GM23338 (cell line): ENCODE measurements around the gene TRAM2. TPM values are rescaled to one million over a fixed set of nuclear protein-coding genes. Genes with fewer than 3 reads are reported as not detected.

ENCODE experiments used
- ATAC-seq: fragments of 200-7000 bp; cut with Tn5 transposase; 3 replicates; pipeline ENCODE4 v1.9.1; 2020
- DNase-seq: peaks from one replicate; pipeline ENCODE4 v3.0.0-alpha.2; 2015; ENCODE audit warnings: low spot score
- H2AFZ ChIP-seq: fragments of 200-600 bp; sonication (generic); 2 replicates; pipeline ENCODE4 v1.8.0; 2016; ENCODE audit warnings: antibody characterized with exemption, mild to moderate bottlenecking, moderate library complexity
- H3F3A ChIP-seq: fragments of 200-600 bp; sonication (generic); replicated peaks from 2 replicates; pipeline ENCODE4 v1.8.0; 2017; ENCODE audit warnings: antibody characterized with exemption, mixed run types, low read depth
- H3K27ac ChIP-seq: fragments of 200-600 bp; sonication (generic); 2 replicates; pipeline ENCODE4 v1.6.1; 2016; ENCODE audit warnings: low read depth
- H3K27me3 ChIP-seq: fragments of 200-600 bp; sonication (generic); 2 replicates; pipeline ENCODE4 v1.8.0; 2016; ENCODE audit warnings: mild to moderate bottlenecking, mixed run types, moderate library complexity; ENCODE audit not compliant: insufficient read depth
- H3K36me3 ChIP-seq: fragments of 200-600 bp; sonication (generic); 2 replicates; pipeline ENCODE4 v1.8.0; 2016; ENCODE audit warnings: mild to moderate bottlenecking; ENCODE audit not compliant: insufficient read depth
- H3K4me1 ChIP-seq: fragments of 200-600 bp; sonication (generic); 2 replicates; pipeline ENCODE4 v1.8.0; 2016; ENCODE audit warnings: mild to moderate bottlenecking, moderate library complexity; ENCODE audit not compliant: insufficient read depth
- H3K4me2 ChIP-seq: fragments of 200-600 bp; sonication (generic); 2 replicates; pipeline ENCODE4 v1.7.1; 2017; ENCODE audit warnings: mixed run types
- H3K4me3 ChIP-seq: fragments of 200-600 bp; sonication (generic); 2 replicates; pipeline ENCODE4 v1.6.1; 2016; ENCODE audit warnings: mixed run types
- H3K79me2 ChIP-seq: fragments of 200-600 bp; sonication (generic); replicated peaks from 2 replicates; pipeline ENCODE4 v1.8.0; 2017; ENCODE audit warnings: mild to moderate bottlenecking; ENCODE audit not compliant: insufficient read depth
- H3K9me2 ChIP-seq: fragments of 200-600 bp; sonication (generic); 2 replicates; pipeline ENCODE4 v1.8.0; 2017; ENCODE audit not compliant: insufficient read depth
- H4K20me1 ChIP-seq: fragments of 200-600 bp; sonication (generic); replicated peaks from 2 replicates; pipeline ENCODE4 v1.8.0; 2017; ENCODE audit warnings: mild to moderate bottlenecking; ENCODE audit not compliant: insufficient read depth
- H3K27ac Mint-ChIP-seq: 2 replicates; pipeline ENCODE4 v1.8.0; 2020; ENCODE audit warnings: inconsistent platforms, mild to moderate bottlenecking, moderate library complexity, mixed read lengths
- H3K27me3 Mint-ChIP-seq: 3 replicates; pipeline ENCODE4 v1.8.0; 2022; ENCODE audit warnings: low read depth, mild to moderate bottlenecking, moderate library complexity, mixed read lengths, inconsistent platforms; ENCODE audit not compliant: insufficient read depth, poor library complexity
- H3K36me3 Mint-ChIP-seq: 3 replicates; pipeline ENCODE4 v1.8.0; 2021; ENCODE audit warnings: low read depth, mild to moderate bottlenecking, inconsistent platforms, moderate library complexity, mixed read lengths
- H3K4me1 Mint-ChIP-seq: 3 replicates; pipeline ENCODE4 v1.8.0; 2020; ENCODE audit warnings: mild to moderate bottlenecking, inconsistent platforms, mixed read lengths
- H3K4me3 Mint-ChIP-seq: 3 replicates; pipeline ENCODE4 v1.8.0; 2021; ENCODE audit warnings: moderate library complexity, mild to moderate bottlenecking, inconsistent platforms, mixed read lengths
- H3K9me3 Mint-ChIP-seq: 3 replicates; pipeline ENCODE4 v1.8.0; 2020; ENCODE audit warnings: moderate library complexity, mild to moderate bottlenecking, inconsistent platforms, mixed read lengths
- CREB1 ChIP-seq: fragments of 250-450 bp; sonication (Bioruptor Pico); IDR thresholded peaks from 2 replicates; pipeline ENCODE4 v1.5.0; 2020; ENCODE audit warnings: low read depth, mild to moderate bottlenecking, moderate library complexity
- EZH2phosphoT487 ChIP-seq: fragments of 200-600 bp; sonication (generic); IDR thresholded peaks from one replicate; pipeline ENCODE4 v1.8.1; 2018; ENCODE audit warnings: antibody characterized with exemption; ENCODE audit not compliant: unreplicated experiment
- JUNB ChIP-seq: IDR thresholded peaks from one replicate; pipeline ENCODE4 v1.6.1; 2016; ENCODE audit warnings: antibody characterized with exemption; ENCODE audit not compliant: unreplicated experiment
- NANOG ChIP-seq: IDR thresholded peaks from 2 replicates; pipeline ENCODE4 v1.6.1; 2016; ENCODE audit warnings: antibody characterized with exemption, borderline replicate concordance
- POLR2AphosphoS5 ChIP-seq: IDR thresholded peaks from 2 replicates; pipeline ENCODE4 v1.6.1; 2016; ENCODE audit warnings: antibody characterized with exemption, low read depth
- REST ChIP-seq: IDR thresholded peaks from one replicate; pipeline ENCODE4 v1.6.1; 2018; ENCODE audit warnings: antibody characterized with exemption; ENCODE audit not compliant: unreplicated experiment
- ZNF114 ChIP-seq: fragments of 250-450 bp; sonication (Bioruptor Pico); IDR thresholded peaks from 2 replicates; pipeline ENCODE4 v1.5.0; 2020; ENCODE audit warnings: mild to moderate bottlenecking, moderate library complexity
- ZNF331 ChIP-seq: fragments of 250-450 bp; sonication (Bioruptor Pico); IDR thresholded peaks from 2 replicates; pipeline ENCODE4 v1.5.0; 2020; ENCODE audit warnings: low read depth, mild to moderate bottlenecking, moderate library complexity
- ZNF462 ChIP-seq: fragments of 250-450 bp; sonication (Bioruptor Pico); IDR thresholded peaks from 2 replicates; pipeline ENCODE4 v1.5.0; 2020; ENCODE audit warnings: mild to moderate bottlenecking, moderate library complexity
- polyA plus RNA-seq: library from polyadenylated mRNA; unstranded; fragments of >200 nt; fragmentation: Nextera tagmentation; extraction: Ambion mirVana; gene quantifications from 2 replicates; pipeline ENCODE4 v1.2.1, GENCODE V29; 2016
- total RNA-seq: library from RNA; depleted of rRNA; stranded (reverse); fragments of >200 nt; shearing (Covaris generic); gene quantifications from 2 replicates; pipeline ENCODE4 v1.2.3, GENCODE V29; 2014
- TF ChIP-seq, protein P1 (sequence below): IDR thresholded peaks from 2 replicates; pipeline ENCODE4 v1.6.1; 2016; ENCODE audit warnings: antibody characterized with exemption

TRAM2 gene
- total and polyA plus RNA-seq, 2 experiments from 2014 or later: 4.0 to 14.0 TPM

- Histone ChIP-seq H3K27me3 (no peaks in the 10 kb centered on the region), H4K20me1 (no peaks in the 10 kb centered on the region; the same call in none of the 2 replicates), H3K36me3 (no peaks in the 10 kb centered on the region), H3K4me3 (no peak overlapping the region), H3K4me1 (no peaks in the 10 kb centered on the region), H3K4me2 (no peak overlapping the region), H3K9me2 (no peaks in the 10 kb centered on the region), H3F3A (no peaks in the 10 kb centered on the region), H2AFZ (no peak overlapping the region), H3K79me2 (no peaks in the 10 kb centered on the region), H3K27ac (no peak overlapping the region)
- Mint-ChIP-seq H3K27ac (no peak overlapping the region), H3K9me3 (no peaks in the 10 kb centered on the region; the same call in 2 of the 3 replicates), H3K27me3 (peaks cover 4% of the 10 kb centered on the region), H3K36me3 (no peaks in the 10 kb centered on the region), H3K4me1 (peaks cover 25% of the 10 kb centered on the region), H3K4me3 (no peak overlapping the region)
- TF ChIP-seq REST (no peak), NANOG (no peak), ZNF331 (CRISPR knock-in tag) (no peak), ZNF114 (CRISPR knock-in tag) (no peak), EZH2phosphoT487 (no peak), POLR2AphosphoS5 (no peak), CREB1 (no peak)
- DNase-seq (no peak), ATAC-seq (no peak)
These were observed 50.2 kb downstream of the TRAM2 start for GRCh38 chr6:52526634-52527033.

- Histone ChIP-seq H3K79me2 (no peaks in the 10 kb centered on the region; the same call in 1 of the 2 replicates), H3K9me2 (no peaks in the 10 kb centered on the region), H3K27me3 (no peaks in the 10 kb centered on the region), H3K36me3 (no peaks in the 10 kb centered on the region), H3F3A (no peaks in the 10 kb centered on the region), H3K4me3 (no peak overlapping the region), H3K4me2 (no peak overlapping the region), H2AFZ (no peak overlapping the region), H3K4me1 (no peaks in the 10 kb centered on the region), H4K20me1 (no peaks in the 10 kb centered on the region; the same call in 1 of the 2 replicates), H3K27ac (no peak overlapping the region)
- DNase-seq (no peak), ATAC-seq (no peak)
- H3K27ac Mint-ChIP-seq: no peak overlapping the region
- no peaks in the 10 kb centered on the region for H3K9me3 Mint-ChIP-seq
- no peak overlapping the region for H3K4me3 Mint-ChIP-seq
- H3K27me3 Mint-ChIP-seq: peaks cover 3% of the 10 kb centered on the region
- peaks cover 4% of the 10 kb centered on the region; the same call in 1 of the 3 replicates for H3K36me3 Mint-ChIP-seq
- H3K4me1 Mint-ChIP-seq: peaks cover 23% of the 10 kb centered on the region
- no peak for TF ChIP-seq CREB1
- no peak for TF ChIP-seq JUNB
- no peak for TF ChIP-seq ZNF462 (CRISPR knock-in tag)
- no peak for TF ChIP-seq ZNF331 (CRISPR knock-in tag)
- TF ChIP-seq, protein P1, sequence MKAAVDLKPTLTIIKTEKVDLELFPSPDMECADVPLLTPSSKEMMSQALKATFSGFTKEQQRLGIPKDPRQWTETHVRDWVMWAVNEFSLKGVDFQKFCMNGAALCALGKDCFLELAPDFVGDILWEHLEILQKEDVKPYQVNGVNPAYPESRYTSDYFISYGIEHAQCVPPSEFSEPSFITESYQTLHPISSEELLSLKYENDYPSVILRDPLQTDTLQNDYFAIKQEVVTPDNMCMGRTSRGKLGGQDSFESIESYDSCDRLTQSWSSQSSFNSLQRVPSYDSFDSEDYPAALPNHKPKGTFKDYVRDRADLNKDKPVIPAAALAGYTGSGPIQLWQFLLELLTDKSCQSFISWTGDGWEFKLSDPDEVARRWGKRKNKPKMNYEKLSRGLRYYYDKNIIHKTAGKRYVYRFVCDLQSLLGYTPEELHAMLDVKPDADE: no peak
These were observed 51.9 kb downstream of the TRAM2 start for GRCh38 chr6:52524918-52525317.
